GM12892 (cell line): ENCODE measurements around the gene GXYLT2.

Experiments
- POLR2A ChIP-seq: IDR thresholded peaks from 2 replicates; pipeline ENCODE4 v1.6.1; 2011; ENCODE audit warnings: low read depth, low read length, control low read depth
- TAF1 ChIP-seq: IDR thresholded peaks from 2 replicates; pipeline ENCODE4 v1.6.1; 2011; ENCODE audit warnings: low read depth, mild to moderate bottlenecking, control low read depth, low read length, borderline replicate concordance

DNA sequence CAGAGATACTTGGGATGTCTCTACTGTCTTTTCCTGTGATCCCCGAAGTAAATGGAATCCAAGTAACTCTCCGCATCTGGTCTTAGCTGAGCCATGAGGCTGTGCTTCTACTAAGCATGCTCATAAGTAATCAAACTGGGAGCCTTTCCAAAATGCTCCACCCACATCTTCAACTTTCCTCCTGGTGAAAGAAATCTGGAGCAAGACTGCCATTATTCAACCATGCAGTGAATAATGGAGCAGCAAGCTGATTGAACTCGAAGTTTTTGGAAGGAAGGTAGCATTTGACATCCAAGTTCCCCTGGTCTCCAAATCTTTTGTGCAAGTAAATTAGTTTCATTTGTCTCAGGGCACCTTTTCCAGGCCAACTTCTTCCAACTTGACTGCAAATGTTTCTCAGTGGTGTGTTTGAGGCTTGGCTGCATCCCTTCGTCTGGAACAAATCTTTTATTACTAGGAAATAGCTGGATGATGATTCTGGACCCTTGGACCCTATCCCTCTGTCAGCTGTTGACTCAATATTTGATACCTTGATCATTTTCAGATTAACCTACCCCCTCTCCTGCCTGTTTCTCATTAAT lies 19.4 kb downstream of the GXYLT2 start:
- TF ChIP-seq TAF1 = no peak
- TF ChIP-seq POLR2A = no peak
